Left forelimb (tissue), 1 donor: ENCODE data around the gene USP25.

Source experiments
- DNase-seq: peaks from one replicate; pipeline ENCODE4 v3.0.0-alpha.2; 2018; ENCODE audit warnings: low spot score

The USP25 gene

GRCh38 chr21:15868940-15869339 lies 139.2 kb downstream of the USP25 start:
- DNase-seq, result no peak

GRCh38 chr21:15870819-15871218 lies 141.0 kb downstream of the USP25 start:
- no peak for DNase-seq

DNA sequence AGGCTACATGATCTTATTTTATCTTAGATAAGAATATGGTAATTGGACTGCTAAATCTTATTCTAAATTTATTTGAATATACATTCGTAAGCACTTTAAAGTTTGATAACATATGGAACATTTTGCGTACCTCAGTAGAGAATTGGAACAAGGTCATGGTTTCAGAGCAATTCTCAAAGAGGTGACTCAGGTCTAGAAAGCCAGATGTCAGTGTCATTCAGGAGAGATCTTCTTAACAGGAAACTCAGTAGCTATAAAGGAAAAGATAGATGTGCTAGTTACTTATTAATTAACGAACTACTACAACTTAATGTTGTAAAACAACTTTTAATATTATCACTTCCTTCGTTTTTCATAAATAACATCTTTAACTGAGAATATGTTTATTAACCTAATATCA lies 142.5 kb downstream of the USP25 start:
- no peak for DNase-seq

DNA sequence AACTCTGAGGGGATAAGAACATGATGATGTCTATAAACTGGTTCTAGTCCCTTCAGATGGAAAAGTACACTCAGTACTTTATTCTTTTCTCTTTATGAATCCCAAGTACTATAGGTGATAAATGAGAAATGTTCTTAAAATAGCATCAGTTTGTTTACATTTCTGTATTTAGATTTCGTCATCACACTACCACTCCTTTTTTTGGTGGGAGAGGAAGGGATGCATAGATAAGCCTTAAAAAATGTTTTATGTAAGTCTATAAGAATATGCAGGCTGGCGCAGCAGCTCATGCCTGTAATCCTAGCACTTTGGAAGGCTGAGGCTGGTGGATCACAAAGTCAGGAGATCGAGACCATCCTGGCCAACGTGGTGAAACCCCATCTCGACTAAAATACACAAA lies 144.8 kb downstream of the USP25 start:
- DNase-seq, result no peak

DNA sequence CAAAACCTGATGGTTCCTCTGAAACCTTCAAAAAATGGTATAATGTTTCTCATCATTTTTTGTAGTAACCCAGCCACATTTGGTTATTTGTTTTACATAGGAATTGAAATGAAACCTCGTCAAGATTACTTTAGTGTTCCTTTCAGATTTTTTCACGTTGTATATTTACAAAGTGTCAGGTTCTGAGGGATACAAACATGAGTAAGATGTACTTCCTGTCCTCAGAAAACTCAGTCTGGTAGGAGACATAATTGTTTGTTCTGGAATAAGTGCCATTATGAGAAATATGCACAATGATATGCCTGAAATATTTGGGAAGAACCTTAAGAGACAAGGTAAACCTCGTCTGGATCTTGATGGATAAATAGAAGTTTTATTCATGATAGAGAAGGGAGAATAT lies 145.5 kb downstream of the USP25 start:
- no peak for DNase-seq

DNA sequence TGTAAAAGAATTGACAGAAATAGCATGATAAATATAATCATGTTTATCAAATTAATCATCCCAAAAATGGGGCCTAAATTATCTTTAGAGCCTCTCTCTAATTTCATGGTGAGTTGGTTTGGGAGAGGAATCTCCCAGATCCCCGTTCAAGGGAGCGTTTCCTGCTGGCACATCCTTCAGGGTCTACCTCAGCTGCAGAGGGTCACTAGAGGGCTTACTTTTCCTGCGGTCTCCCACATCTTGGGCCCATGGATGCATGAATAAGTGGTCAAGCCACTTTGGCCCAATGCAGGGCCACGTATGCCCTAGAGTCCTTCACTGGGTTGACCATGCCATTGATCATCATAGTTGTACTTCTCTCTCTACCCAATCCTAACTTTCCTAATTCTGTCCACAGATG lies 164.1 kb downstream of the USP25 start:
- no peak for DNase-seq

DNA sequence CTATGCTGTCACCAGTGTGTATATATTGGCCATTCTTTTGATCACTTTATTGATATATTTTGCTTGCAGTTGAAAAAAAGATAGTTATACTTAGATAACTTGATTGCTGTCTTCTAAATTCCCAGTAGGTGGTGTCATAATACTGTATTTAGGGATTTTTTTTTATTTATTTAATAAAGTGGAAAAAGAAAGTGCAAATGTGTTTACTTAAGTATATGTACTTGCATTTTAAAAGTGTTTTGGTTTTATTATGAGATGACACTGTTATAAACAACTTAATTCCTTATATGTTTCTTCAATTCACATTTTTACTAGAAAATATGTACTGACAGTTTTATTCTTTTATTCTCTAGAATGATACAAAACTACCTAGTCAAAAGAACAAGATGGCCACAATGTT lies 164.8 kb downstream of the USP25 start:
- no peak for DNase-seq

DNA sequence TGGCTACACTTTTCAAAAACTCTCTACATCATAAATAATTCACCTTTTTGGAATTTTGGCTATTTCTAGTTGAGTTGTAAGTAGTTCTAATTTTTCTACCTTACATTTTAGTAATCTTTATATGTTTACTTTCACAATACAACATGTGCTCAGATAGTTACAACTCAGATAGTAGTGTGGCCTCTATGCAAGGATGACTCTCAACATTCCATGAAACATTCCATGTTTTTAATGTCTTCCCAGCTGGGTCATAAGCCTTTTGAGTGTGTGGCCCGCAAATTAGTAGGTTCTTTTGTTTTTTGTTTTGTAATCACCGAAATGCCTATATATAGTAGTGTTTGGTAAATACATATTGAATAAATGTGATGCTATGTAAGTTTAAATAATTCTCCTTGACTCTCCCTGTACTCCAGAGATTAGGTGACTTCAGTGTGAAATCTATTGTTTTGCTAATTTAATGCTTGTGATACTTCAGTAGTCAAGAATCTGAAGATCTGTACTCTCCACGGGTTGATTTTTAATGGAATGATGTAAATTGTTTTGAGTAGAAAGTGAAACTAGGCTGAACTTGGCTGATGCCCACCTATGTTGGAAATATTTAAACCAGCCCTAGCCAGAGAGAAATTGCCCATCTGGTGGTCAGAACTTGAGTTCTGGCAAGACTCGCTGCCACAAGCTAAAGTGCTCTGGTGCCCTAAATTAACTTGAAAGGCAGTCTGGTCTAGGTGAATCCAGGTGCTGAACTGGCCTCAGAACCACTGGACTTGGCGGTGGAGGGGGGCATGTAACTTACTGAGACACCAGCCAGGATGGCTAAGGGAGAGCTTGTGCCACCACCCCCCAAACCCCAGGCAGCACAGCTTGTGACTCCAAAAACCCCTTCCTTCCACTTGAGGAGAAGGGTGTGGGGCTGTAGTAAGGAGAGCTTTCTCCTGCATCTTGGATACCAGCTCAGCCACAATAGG lies 165.6 kb downstream of the USP25 start:
- DNase-seq, result no peak

DNA sequence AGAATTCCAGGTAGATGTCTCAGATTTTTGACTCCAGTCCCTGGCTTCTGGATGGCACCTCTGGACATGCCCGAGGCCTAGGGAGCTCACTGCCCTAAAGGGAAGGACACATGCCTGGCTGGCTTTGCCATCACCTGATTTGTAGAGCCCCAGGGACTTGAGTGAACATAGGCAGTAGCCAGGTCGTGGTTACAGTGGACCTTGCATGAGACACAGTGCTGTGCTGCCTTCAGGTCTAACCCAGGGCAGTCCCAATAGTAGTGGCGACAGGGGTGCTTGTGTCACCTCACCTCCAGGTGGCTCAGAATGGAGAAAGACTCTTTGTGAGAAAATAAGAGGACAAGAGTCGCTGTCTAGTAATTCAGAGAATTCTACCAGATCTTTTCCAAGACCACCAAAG lies 166.7 kb downstream of the USP25 start:
- no peak for DNase-seq

DNA sequence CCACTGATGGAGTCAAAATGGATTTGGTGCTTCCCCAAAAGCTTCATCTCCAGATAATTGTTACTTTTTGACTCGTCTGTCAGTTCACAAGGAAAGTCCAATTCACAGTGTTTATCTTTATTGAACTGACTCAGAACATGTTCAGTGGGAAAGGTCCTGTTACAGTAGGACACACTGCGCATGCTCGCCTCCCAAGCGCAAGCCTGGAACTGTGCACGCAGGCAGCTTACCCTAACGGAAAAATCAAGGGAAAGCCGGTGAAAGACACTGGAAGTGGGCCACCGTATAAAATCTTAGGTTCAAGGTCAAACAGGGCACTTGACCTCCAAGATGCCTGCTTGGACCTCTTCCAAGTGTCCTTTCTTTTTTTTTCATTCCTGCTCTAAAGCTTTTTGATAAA lies 174.6 kb downstream of the USP25 start:
- DNase-seq, result no peak

GRCh38 chr21:15908187-15908586 lies 178.4 kb downstream of the USP25 start:
- no peak for DNase-seq

GRCh38 chr21:15928196-15928595 lies 198.4 kb downstream of the USP25 start:
- DNase-seq, result no peak

DNA sequence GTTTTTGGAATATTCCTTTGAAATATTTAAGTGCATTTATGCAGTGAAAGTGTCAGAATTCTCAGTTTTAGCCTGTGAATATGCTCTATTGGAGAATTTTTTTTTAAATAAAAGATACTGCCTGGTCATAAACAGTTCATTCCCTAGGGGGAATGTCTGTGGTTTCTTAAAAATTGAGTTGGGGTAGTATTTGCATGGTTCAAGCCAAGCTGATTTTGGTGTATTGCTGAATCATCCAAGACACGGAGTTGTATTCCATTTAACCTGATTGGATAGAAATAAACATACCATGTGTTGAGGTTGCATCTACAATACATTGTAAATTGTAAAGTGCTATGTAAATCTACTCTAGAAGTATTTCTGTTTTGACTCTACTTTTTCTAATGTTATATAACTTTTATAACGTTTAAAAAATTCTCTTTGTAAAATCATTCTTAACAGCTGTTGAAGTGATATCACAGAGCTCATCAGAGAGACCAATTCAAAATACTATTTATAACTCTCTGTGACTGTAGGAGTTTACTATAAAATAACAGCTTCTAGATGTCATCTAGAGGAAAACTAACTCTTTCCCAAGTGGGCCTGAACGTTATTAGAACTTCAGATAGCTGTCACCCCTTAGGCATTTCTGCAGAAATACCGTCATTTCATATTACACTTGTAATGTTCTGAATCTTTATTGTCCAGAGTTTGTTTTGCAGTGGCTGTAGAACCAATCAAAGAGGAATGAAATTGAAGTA lies 199.1 kb downstream of the USP25 start:
- DNase-seq, result no peak

DNA sequence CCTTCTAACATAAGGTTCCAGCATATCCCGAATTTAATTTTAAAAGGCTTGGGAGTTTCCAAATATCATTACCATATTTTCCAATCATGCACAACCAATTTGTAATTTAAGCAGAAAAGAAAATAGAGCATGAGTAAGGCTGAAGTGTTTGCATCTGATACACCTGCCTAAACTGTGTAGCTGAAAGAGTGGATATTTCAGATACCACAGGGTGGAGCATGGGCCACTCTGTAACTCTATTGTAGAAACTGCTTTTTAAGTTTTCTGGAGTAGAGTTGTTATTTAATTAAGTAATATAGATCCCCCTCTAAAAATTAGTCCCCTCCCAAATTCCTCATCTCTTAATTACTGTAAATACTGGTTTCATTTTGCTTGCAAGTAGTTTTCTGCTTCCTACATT lies 199.8 kb downstream of the USP25 start:
- no peak for DNase-seq
